Activated CD4-positive, alpha-beta T cell treated with anti-CD3 and anti-CD28 coated beads, Interleukin-2, amount 50 U/mL, for 1 hour (primary cell): ENCODE results near the gene KRTAP10-9.
A peak's percentile ranks its signal among the peaks of the same experiment; 100 is the strongest.
"Not testable (repeated sequence)": the region's sequence is repeated elsewhere in the genome, so short reads cannot be mapped to it uniquely, and the experiment has no call there.

Experiments used
- DNase-seq: peaks from one replicate; pipeline ENCODE4 v3.0.0-alpha.2; 2020

The KRTAP10-9 gene

GRCh38 chr21:44615911-44616590 is 10.8 kb upstream of the KRTAP10-9 start:
- no peak for DNase-seq

GRCh38 chr21:44616591-44616926 is 10.3 kb upstream of the KRTAP10-9 start:
- DNase-seq = no peak

GRCh38 chr21:44617071-44617501 is 9.8 kb upstream of the KRTAP10-9 start:
- DNase-seq = no peak

GRCh38 chr21:44618504-44618903 is 8.4 kb upstream of the KRTAP10-9 start:
- DNase-seq = no peak

DNA sequence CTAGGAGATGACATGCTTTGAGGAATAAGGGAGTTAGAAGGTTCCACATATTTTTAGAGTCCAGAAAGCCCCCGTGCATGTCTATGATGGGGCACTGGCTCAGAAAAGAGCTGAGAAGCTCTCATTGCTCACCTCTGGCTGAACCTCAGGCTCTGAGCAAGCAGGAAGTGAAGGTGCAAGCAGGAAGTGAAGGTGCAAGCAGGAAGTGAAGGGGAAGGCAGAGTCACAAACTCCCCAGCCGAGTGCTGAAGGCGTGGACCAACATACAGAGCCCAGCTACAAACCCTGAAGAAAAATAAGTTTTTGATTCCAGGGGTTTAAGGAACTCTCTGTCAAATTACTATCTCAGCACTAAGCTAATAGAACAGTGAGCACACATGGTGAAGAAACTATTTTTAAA is 8.0 kb upstream of the KRTAP10-9 start:
- peak; percentile 51 for DNase-seq

- no peak for DNase-seq
Observed at GRCh38 chr21:44619886-44620285, 7.0 kb upstream of the KRTAP10-9 start.

DNA sequence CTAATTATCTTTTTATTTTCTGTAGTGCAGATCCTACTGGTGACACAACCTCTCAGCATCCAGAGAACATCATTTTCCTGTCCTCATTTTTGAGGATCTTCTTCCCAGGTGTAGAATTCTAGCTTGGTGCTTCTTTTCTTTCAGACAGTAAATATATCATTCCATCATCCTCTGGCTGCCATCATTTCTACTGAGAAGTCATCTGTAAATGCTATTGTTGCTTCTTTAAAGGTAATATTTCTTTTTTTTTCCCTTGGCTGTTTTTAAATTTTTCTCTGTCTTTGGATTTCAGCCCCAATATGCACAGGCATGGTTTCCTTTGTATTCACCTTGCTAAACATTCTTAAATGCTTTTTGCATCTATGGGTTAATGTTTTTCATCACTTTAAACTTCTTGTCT is 3.3 kb upstream of the KRTAP10-9 start:
- no peak for DNase-seq

DNA sequence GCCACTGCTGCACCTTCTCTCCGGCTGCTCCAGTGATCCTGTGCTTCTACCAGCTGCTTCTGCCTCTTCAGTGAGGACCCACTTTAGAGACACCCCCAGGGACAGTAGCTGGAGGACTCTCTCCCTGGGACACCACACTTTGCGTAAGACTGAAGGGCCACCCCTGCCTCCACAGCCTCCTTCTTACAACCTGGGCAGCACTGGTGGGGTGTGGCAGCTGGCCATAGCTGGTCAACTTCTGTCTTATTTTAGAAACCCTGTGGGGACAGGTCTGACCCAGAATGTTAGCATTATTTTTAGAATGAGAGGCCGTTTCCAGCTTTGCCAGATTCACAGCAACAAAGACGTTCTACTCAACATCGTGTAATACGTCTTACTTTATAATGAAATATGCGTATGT is 1.1 kb upstream of the KRTAP10-9 start:
- DNase-seq = no peak

- DNase-seq = no peak
Observed at GRCh38 chr21:44626262-44626661, 631 bp upstream of the KRTAP10-9 start.

- not testable (repeated sequence) for DNase-seq
Observed at GRCh38 chr21:44627181-44627822, 409 bp downstream of the KRTAP10-9 start.

DNA sequence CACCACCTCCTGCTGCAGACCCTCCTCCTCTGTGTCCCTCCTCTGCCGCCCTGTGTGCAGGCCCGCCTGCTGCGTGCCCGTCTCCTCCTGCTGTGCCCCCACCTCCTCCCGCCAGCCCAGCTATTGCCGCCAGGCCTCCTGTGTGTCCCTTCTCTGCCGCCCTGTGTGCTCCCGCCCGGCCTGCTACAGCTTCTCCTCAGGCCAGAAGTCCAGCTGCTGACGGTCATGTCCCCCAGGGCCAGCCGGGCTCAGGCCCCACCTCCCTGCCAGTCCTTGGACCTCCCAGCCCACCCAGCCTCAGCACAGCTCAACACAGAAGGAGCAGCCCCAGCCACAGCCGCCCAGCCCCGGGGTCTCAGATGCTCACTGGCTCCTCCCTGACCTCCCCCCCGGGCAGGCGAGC is 939 bp downstream of the KRTAP10-9 start:
- DNase-seq = not testable (repeated sequence)

GRCh38 chr21:44628707-44629391 is 2.0 kb downstream of the KRTAP10-9 start:
- no peak for DNase-seq

GRCh38 chr21:44630440-44630839 is 3.5 kb downstream of the KRTAP10-9 start:
- no peak for DNase-seq

DNA sequence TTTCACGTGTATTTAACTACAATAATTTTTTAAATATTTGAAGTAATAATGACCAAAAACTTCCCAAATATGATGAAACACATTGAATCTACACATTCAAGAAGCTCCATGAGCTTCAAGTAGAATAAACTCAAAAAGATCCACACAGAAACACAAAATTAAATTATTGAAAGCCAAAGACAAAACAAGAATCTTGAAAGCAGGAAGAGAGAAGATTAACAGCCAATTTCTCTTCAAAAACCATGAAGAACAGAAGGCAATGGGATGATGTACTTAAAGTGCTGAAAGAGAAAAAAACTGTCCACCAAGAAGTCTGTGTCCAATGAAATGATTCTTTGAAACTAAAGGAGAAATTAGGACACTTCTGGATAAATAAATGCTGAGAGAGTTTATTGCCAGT is 5.2 kb downstream of the KRTAP10-9 start:
- DNase-seq = no peak

DNA sequence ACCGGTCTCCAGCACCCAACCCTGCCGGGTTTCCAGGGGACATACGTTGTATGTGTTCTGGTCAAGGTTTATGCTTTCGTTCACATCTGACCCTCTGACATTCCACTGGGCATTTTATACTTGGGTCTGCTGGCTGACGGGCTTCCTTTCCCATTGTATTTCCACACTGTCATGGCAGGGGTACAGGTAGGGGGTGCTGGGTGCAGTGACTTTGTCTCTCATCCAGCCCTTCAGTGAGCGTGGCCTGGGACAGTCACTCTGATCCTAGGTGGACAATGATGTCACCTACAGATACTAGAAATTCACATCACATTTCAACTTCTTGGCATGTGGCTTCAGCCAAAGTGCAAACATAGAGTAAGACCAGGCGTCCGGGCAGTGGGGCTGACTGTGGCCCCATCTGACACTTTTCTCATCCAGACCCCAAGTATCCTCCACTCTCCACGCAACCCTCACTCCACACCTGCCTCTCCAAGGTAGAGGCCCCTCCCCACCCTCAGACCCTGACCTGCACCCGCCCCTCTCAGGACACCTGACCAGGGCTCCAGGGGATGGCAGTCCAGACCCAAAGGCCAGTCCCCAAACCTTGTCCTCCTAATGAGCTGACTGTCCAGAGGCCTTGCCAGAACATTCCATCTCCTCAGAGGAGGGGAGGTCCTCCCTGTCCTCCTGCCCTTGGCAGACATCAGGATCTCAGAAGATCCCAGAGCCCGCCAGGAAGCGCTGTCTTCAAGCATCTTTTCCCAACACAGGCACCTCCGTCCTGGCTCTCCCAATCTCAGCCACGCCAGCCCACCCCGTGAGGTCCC is 9.5 kb downstream of the KRTAP10-9 start:
- DNase-seq = no peak

DNA sequence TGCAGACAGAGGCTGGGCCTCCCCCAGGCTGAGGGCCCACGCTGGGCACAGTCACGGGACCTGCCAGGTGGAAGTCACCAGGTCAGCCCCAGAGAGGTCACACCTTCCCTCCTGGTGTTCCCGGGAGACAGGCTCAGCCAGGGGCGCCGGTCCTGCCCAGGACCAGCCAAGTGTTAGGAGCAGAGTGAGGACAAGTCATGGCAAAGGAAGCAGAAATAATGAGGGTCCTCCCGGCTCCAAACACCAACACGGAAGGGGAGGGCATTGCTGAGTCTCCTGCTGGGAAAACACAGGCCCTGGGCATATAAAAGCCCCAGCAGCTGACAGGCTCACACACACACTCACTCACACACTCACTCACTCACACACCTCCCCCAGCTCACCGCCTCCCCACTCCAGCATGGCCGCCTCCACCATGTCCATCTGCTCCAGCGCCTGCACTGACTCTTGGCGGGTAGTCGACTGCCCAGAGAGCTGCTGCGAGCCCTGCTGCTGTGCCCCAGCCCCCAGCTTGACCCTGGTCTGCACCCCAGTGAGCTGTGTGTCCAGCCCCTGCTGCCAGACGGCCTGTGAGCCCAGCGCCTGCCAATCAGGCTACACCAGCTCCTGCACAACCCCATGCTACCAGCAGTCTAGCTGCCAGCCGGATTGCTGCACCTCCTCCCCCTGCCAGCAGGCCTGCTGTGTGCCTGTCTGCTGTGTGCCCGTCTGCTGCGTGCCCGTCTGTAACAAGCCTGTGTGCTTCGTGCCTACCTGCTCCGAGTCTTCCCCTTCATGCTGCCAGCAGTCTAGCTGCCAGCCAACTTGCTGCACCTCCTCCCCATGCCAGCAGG is 10.3 kb downstream of the KRTAP10-9 start, which contains the start of gene KRTAP10-10:
KRTAP10-10 (plus strand) TSS at position 339 of the 833 bp plus-strand sequence; CDS start at position 401, 62 bp downstream.
- no peak for DNase-seq

- not testable (repeated sequence) for DNase-seq
Observed at GRCh38 chr21:44637851-44638348, 11.0 kb downstream of the KRTAP10-9 start.

DNA sequence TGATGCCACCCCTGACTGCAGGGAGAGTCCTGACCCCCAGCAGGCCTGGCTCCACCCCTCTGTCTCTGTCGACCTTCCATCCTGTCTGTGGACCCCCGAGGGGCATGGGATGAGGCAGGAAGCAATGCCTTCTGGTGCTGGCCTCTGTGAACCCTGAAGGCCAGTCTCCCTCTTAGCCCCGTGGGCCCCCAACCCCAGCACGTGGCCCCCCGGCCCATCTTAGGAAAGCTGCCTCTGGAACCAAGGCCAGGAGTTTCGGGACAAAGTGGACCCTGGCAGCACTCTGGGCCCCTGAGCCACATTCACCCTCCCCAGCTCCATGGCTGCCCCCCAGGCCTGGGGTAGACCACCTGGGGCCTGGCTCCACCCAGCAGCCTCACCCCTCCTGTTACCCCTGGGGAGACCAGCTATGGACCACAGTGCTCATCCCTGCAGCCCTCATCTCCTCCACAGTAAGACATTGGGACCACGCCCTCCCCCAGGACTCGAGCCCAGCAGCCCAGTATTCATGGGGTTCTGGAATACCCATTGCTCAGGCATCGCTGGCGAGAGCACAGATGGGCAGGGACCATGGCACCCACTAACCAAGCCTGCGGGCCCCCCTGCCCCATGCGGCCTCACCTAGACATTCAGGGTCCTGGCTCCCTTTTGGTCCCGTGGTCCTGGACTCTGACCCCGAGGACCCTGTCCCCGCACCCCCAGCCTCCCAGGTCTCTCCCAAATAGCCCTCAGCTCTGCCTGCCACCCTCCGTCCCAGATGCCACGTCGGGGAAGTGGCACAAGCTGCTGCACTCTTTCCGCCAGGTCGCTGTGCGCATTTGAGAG is 11.8 kb downstream of the KRTAP10-9 start:
- DNase-seq = not testable (repeated sequence)

- DNase-seq = no peak
Observed at GRCh38 chr21:44639331-44639655, 12.4 kb downstream of the KRTAP10-9 start.

DNA sequence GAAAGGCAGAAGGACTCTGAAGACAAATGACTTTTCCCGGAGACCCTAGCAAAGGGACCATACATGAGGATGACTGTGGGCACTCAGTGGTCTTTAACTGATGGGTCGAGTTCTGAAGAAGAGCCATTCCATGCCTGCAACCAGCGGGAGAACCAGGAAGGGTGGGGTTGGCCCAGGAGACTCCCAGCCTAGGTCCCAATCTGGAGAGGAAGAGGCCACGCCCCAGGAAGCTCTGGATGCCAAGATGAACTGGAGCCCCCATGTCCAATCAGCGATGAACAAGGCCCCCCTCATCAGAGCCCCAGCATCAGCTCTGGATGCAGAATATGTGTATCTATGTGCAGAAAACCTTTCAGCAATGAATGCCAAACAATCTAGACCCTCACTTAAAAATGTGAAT is 13.9 kb downstream of the KRTAP10-9 start:
- DNase-seq = no peak

DNA sequence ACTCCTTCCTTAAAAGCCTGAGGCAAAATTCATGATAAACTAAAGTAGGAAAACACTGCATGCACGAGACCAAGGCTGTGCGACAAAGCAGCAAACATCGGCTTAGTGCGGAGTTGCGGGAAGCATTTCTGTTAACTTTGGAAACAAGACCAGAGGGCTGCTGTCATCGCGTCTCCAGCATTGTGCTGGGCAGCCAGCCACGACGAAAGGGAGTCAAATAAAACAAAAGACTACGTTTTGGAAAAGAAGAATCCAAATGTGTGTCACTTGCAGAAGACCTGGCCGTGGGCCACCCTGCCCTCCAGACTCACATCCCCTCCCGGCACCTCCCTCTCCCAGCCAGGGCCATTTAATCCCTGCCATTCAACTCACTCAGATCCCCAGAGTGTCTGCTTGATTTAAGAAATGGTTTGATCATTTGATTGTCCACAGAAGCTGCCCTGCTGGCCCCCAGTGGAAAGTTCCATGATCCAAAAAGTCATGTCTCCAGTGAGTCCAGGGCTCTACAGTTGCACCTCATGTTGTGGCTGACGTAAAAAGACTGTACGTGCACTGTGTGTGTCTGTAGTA is 16.9 kb downstream of the KRTAP10-9 start:
- DNase-seq = no peak
